Measurements from ENCODE around the gene SLC22A13. TPM values are rescaled to one million over a fixed set of nuclear protein-coding genes. Genes with fewer than 3 reads are reported as not detected.

The SLC22A13 gene
- total RNA-seq, 1 experiment from 2014 or later, result 0.33 TPM

DNA sequence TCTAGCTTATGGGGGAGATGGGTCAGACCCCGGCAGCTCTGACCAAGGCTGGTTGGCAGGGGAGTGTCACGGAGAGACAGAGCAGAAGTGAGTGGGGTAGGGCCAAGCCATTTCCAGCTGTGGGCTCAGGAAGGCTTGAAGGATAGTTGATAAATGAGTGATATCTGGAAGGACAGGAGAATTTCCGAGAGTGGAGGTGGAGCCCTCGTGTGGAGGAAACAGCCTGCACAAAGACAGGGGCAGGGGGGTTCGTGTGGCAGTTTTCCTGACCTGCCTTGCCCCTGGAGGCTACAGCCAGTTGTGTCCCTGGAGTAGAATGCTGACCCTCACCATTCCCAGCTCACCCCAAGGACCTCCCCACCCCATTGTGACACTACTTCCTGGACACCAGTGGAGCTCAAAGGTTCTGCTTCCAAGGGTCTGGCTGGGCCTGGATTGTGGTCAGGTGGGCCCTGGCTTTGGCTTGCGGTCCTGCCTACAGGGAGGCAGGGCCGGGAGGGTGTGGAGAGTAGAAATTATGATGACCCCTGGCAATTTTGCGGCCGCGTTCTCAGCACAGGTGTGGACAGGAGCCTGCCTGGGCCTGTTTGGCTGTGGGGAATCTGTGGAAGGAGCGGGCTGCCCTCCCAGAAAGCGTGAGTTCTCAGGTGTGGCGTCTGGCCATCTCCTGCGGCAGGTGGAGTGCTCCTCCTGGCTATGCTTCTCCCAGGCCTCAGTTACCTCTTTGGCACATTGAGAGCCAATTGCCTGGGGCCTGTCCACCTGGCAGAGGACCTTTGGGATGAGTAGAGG, 16.5 kb downstream of the SLC22A13 start, which contains the start of gene SLC22A14:
Gene SLC22A14, plus strand, starts transcription at position 400 of the 792 bp plus-strand sequence. CDS start 23,733 bp downstream, outside the sequence.
- CTCF ChIA-PET, result no interaction called here
- no peak for TF ChIP-seq POLR2AphosphoS5 (IDR thresholded peaks at IDR 0.05; ENCODE audit: low read depth, low read length)
- TF ChIP-seq, protein P1, sequence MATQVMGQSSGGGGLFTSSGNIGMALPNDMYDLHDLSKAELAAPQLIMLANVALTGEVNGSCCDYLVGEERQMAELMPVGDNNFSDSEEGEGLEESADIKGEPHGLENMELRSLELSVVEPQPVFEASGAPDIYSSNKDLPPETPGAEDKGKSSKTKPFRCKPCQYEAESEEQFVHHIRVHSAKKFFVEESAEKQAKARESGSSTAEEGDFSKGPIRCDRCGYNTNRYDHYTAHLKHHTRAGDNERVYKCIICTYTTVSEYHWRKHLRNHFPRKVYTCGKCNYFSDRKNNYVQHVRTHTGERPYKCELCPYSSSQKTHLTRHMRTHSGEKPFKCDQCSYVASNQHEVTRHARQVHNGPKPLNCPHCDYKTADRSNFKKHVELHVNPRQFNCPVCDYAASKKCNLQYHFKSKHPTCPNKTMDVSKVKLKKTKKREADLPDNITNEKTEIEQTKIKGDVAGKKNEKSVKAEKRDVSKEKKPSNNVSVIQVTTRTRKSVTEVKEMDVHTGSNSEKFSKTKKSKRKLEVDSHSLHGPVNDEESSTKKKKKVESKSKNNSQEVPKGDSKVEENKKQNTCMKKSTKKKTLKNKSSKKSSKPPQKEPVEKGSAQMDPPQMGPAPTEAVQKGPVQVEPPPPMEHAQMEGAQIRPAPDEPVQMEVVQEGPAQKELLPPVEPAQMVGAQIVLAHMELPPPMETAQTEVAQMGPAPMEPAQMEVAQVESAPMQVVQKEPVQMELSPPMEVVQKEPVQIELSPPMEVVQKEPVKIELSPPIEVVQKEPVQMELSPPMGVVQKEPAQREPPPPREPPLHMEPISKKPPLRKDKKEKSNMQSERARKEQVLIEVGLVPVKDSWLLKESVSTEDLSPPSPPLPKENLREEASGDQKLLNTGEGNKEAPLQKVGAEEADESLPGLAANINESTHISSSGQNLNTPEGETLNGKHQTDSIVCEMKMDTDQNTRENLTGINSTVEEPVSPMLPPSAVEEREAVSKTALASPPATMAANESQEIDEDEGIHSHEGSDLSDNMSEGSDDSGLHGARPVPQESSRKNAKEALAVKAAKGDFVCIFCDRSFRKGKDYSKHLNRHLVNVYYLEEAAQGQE (IDR thresholded peaks at IDR 0.05; ENCODE audit: insufficient read depth in 1 of 2, low read depth in 2 of 2, low read length in 1 of 2), result no peak
- TF ChIP-seq SIN3A (IDR thresholded peaks at IDR 0.05; ENCODE audit: borderline replicate concordance, insufficient read depth, low read depth, low read length), result no peak
- TF ChIP-seq, protein P2, sequence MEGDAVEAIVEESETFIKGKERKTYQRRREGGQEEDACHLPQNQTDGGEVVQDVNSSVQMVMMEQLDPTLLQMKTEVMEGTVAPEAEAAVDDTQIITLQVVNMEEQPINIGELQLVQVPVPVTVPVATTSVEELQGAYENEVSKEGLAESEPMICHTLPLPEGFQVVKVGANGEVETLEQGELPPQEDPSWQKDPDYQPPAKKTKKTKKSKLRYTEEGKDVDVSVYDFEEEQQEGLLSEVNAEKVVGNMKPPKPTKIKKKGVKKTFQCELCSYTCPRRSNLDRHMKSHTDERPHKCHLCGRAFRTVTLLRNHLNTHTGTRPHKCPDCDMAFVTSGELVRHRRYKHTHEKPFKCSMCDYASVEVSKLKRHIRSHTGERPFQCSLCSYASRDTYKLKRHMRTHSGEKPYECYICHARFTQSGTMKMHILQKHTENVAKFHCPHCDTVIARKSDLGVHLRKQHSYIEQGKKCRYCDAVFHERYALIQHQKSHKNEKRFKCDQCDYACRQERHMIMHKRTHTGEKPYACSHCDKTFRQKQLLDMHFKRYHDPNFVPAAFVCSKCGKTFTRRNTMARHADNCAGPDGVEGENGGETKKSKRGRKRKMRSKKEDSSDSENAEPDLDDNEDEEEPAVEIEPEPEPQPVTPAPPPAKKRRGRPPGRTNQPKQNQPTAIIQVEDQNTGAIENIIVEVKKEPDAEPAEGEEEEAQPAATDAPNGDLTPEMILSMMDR (IDR thresholded peaks at IDR 0.05), result no peak
- TF ChIP-seq TCF7L2 (IDR thresholded peaks at IDR 0.05; ENCODE audit: low read depth, low read length), result no peak

DNA sequence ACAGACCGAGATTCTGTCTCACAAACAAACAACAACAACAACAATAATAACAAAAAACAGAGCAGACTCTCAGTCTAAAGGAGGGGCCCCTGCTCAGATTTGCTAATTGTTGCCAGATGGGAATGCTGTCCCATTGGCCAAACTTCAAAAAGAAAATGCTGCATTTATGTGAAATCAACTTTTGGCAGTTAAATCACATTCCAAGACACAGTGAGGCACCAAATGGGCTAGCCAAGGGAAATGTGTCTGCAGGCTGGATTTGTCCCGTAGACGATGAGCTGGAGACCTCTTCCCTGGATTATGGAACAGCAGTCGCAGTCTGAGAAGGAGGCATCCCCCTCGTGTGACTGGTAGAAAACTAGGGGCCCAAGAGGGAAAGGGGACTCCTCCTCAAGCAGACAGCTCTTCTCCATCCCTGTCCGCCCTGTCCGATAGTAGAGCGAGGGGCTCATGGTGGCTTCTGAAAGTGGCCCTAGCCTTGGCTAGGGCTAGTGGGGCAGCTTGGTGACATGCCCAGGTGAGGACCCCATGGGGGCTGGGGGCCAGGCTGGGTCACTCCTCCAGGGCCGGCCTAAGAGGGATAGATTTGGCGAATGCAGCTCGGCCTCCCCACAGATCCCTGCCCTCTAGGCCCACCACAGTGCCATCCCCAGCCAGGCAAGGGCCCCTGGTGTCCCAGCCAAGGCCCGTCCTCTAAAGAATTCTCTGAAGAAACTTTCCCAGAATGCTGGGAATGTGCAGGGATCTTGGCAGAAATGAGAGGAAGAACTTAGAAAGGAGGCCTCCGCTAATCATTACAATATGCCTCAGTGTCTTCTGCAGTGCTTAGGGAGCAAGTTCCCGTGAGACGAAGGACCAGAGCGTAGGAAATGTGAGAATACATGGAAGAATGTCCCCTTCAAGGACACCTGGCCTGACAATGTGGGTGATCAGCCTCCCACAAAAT, 18.5 kb downstream of the SLC22A13 start:
- ChIA-PET POLR2A (no interaction called here), CTCF (no interaction called here)
- no TSS peak for BruUV-seq (replicated peaks)
- Histone ChIP-seq H3K36me3 (ENCODE audit: control insufficient read depth, insufficient read depth, low read length) (no peaks in the 10 kb centered on the region), H3K27ac (ENCODE audit: low read length) (no peak overlapping the region), H3K4me3 (ENCODE audit: low read depth in 2 of 2, low read length in 2 of 2) (no peak overlapping the region), H3K27me3 (ENCODE audit: control insufficient read depth, insufficient read depth, low read length) (no peaks in the 10 kb centered on the region), H3K4me1 (ENCODE audit: control insufficient read depth, insufficient read depth, low read length) (no peaks in the 10 kb centered on the region), H3K9me3 (ENCODE audit: control insufficient read depth, insufficient read depth, low read depth, low read length) (no peaks in the 10 kb centered on the region)
- TF ChIP-seq, protein P2 (IDR thresholded peaks at IDR 0.05), result no peak
- TF ChIP-seq TCF7L2 (IDR thresholded peaks at IDR 0.05; ENCODE audit: low read depth, low read length) (no peak), POLR2AphosphoS5 (IDR thresholded peaks at IDR 0.05; ENCODE audit: low read depth, low read length) (no peak), SIN3A (IDR thresholded peaks at IDR 0.05; ENCODE audit: borderline replicate concordance, insufficient read depth, low read depth, low read length) (no peak)
- TF ChIP-seq, protein P1 (IDR thresholded peaks at IDR 0.05; ENCODE audit: insufficient read depth in 1 of 2, low read depth in 2 of 2, low read length in 1 of 2), result no peak
- ATAC-seq, result no peak
- DNase-seq (ENCODE audit: low read depth, low spot score), result no peak
- intact Hi-C loops (cut with micrococcal nuclease; ENCODE audit: unreplicated experiment), result no loop called here
- in situ Hi-C loops (cut with HindIII; ENCODE audit: low pct_unique_long_range_greater_than_20kb, low sequenced_read_pairs), result no loop called here

More for the DNA sequence above, 16.5 kb downstream of the SLC22A13 start, which contains the start of gene SLC22A14:
- Histone ChIP-seq H3K9me3 (ENCODE audit: control insufficient read depth, insufficient read depth, low read depth, low read length) (no peaks in the 10 kb centered on the region), H3K27me3 (ENCODE audit: control insufficient read depth, insufficient read depth, low read length) (no peaks in the 10 kb centered on the region), H3K27ac (ENCODE audit: low read length) (no peak within 1 kb of the TSS), H3K36me3 (ENCODE audit: control insufficient read depth, insufficient read depth, low read length) (no peaks in the 10 kb centered on the region), H3K4me1 (ENCODE audit: control insufficient read depth, insufficient read depth, low read length) (no peaks in the 10 kb centered on the region), H3K4me3 (ENCODE audit: low read depth in 2 of 2, low read length in 2 of 2) (no peak within 1 kb of the TSS)
- no peak for ATAC-seq
- no peak for DNase-seq (ENCODE audit: low read depth, low spot score)
- intact Hi-C loops (cut with micrococcal nuclease; ENCODE audit: unreplicated experiment), result no loop called here
- in situ Hi-C loops (cut with HindIII; ENCODE audit: low pct_unique_long_range_greater_than_20kb, low sequenced_read_pairs), result no loop called here
- POLR2A ChIA-PET, result interaction anchor here (0.7 kb wide), 1 partner anchor 134 kb away, joined by 3 read pairs; no protein-coding TSS in a partner anchor
- no TSS peak for BruUV-seq (replicated peaks)
